Effector memory CD8-positive, alpha-beta T cell (primary cell): ENCODE measurements around the gene LRP8.
A peak's percentile ranks its signal among the peaks of the same experiment; 100 is the strongest.

Source experiments
- ATAC-seq: fragments of 150-1000 bp; cut with Tn5 transposase; replicated peaks from 2 replicates; pipeline ENCODE4 v1.10.0; 2021; ENCODE audit warnings: mild to moderate bottlenecking, moderate library complexity
- DNase-seq, 3 experiments: peaks; one replicate each; pipeline ENCODE4 v3.0.0; 2021
- H3K27ac Mint-ChIP-seq, 2 donors: one replicate each; pipeline ENCODE4 v1.8.0; 2022; ENCODE audit warnings: mild to moderate bottlenecking in 2 of 2, mixed read lengths in 2 of 2, moderate library complexity in 2 of 2
- H3K27me3 Mint-ChIP-seq, 2 donors: one replicate each; pipeline ENCODE4 v1.8.0; 2022; ENCODE audit warnings: mixed read lengths in 2 of 2
- H3K36me3 Mint-ChIP-seq: one replicate; pipeline ENCODE4 v1.8.0; 2022; ENCODE audit warnings: mild to moderate bottlenecking, moderate library complexity, mixed read lengths; ENCODE audit not compliant: insufficient read depth
- H3K4me1 Mint-ChIP-seq, 2 donors: one replicate each; pipeline ENCODE4 v1.8.0; 2022; ENCODE audit warnings: low read depth in 2 of 2, mixed read lengths in 2 of 2
- H3K4me3 Mint-ChIP-seq, 2 donors: one replicate each; pipeline ENCODE4 v1.8.0; 2022; ENCODE audit warnings: mild to moderate bottlenecking in 2 of 2, mixed read lengths in 2 of 2, moderate library complexity in 2 of 2
- H3K9me3 Mint-ChIP-seq, 2 donors: one replicate each; pipeline ENCODE4 v1.8.0; 2022; ENCODE audit warnings: mixed read lengths in 2 of 2

LRP8 gene

GRCh38 chr1:53328541-53329499, 950 bp upstream of the LRP8 start:
- Mint-ChIP-seq H3K36me3 (peaks cover 13% of the 10 kb centered on the region), H3K27me3 (no peaks in the 10 kb centered on the region), H3K9me3 (no peaks in the 10 kb centered on the region), H3K4me3 (peak overlapping the region; percentile 93 to 96), H3K27ac (peak overlapping the region in 1 of 2 donors; percentile 90), H3K4me1 (peaks cover 16 to 22% of the 10 kb centered on the region in 2 donors)
- DNase-seq (no peak), ATAC-seq (no peak)

- ATAC-seq = peak; percentile 10
- H3K36me3 Mint-ChIP-seq = peaks cover 13% of the 10 kb centered on the region
- no peaks in the 10 kb centered on the region for H3K9me3 Mint-ChIP-seq
- peak overlapping the region; percentile 93 to 96 for H3K4me3 Mint-ChIP-seq
- no peaks in the 10 kb centered on the region for H3K27me3 Mint-ChIP-seq
- peak overlapping the region in 1 of 2 donors; percentile 74 for H3K27ac Mint-ChIP-seq
- DNase-seq = peak; percentile 37 to 48 (median 41)
- H3K4me1 Mint-ChIP-seq = peaks cover 18 to 22% of the 10 kb centered on the region in 2 donors
Measured at GRCh38 chr1:53327182-53327913, 522 bp downstream of the LRP8 start.

DNA sequence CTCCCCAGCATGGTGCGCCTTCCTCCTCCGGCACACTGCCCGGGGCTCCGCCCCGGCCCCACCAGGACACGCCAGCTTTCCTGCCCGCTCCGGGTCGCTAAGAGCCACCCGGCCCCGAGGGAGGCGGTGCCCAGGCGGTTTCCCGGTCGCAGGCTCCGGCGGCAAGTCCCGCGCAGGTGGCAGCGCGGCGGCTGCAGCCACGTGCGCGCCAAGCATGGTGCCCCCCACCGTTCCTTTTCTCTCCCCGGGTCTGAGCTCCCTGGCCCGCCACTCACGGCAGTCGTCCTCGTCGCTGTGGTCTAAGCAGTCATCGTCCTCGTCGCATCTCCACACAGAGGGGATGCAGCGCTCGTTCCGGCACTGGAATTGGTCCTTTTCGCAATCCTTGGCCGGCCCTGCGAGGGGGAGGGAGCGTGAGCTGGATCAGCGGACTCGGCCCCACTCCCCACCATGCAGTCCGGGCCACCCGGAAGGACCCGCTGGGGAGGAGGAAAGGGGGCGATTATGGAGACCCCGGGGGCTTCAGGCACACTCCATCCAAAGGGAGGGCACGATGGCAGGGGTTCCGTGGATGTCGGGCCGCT, 1.2 kb downstream of the LRP8 start:
- Mint-ChIP-seq H3K27ac (peak overlapping the region in 1 of 2 donors; percentile 90), H3K4me1 (peaks cover 20 to 21% of the 10 kb centered on the region in 2 donors), H3K36me3 (peaks cover 13% of the 10 kb centered on the region), H3K4me3 (peak overlapping the region; percentile 93 to 96), H3K27me3 (no peaks in the 10 kb centered on the region), H3K9me3 (no peaks in the 10 kb centered on the region)
- ATAC-seq (peak; percentile 2), DNase-seq (no peak)

- ATAC-seq (peak; percentile 85), DNase-seq (peak; percentile 80 to 86 (median 85))
- Mint-ChIP-seq H3K4me3 (peak overlapping the region; percentile 93 to 96), H3K27ac (peak overlapping the region; percentile 69 to 90), H3K27me3 (no peaks in the 10 kb centered on the region), H3K36me3 (peaks cover 13% of the 10 kb centered on the region), H3K9me3 (no peaks in the 10 kb centered on the region), H3K4me1 (peaks cover 20 to 21% of the 10 kb centered on the region in 2 donors)
Measured at GRCh38 chr1:53326088-53326597, 1.7 kb downstream of the LRP8 start.

DNA sequence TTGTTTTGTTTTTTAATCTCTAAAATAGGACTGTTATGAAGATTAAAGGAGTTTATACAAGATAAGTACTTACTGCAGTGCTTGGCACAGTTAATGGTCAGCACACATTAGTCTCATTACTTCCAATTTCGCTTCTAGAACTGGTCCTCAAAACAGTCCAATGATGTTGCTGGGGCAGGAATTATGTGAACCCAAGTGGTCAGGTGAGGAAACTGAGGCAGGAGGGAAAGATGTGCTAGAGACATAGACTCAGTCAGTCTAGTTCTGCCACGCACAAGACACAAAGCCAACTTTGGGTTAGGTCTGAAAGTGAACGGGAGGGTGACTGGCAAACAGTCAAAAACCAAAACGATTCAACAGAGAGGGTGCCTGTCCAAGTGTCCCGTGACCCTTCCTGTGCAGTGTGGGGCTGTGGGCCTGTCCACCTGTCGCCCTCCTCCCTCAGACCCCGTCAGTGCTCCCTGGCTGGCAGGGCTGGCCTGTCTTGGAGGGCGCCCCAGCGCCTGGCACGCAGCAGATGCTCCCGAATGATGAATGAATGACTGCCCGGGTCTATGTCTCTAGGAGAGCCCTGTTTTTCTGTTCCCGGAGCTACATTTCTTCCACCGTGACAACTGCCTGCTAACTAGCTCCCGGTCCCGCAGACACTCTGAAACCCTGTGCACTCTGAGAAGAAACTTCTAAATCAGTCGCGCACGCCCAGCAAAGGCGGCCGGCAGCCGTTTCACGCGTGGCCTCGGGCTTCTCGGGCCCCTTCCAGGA, 2.4 kb downstream of the LRP8 start:
- peaks cover 20 to 21% of the 10 kb centered on the region in 2 donors for H3K4me1 Mint-ChIP-seq
- DNase-seq (no peak), ATAC-seq (no peak)
- H3K4me3 Mint-ChIP-seq = peak overlapping the region; percentile 93 to 96
- no peaks in the 10 kb centered on the region for H3K9me3 Mint-ChIP-seq
- H3K27ac Mint-ChIP-seq = peak overlapping the region; percentile 69 to 90
- peaks cover 13% of the 10 kb centered on the region for H3K36me3 Mint-ChIP-seq
- H3K27me3 Mint-ChIP-seq = no peaks in the 10 kb centered on the region

DNA sequence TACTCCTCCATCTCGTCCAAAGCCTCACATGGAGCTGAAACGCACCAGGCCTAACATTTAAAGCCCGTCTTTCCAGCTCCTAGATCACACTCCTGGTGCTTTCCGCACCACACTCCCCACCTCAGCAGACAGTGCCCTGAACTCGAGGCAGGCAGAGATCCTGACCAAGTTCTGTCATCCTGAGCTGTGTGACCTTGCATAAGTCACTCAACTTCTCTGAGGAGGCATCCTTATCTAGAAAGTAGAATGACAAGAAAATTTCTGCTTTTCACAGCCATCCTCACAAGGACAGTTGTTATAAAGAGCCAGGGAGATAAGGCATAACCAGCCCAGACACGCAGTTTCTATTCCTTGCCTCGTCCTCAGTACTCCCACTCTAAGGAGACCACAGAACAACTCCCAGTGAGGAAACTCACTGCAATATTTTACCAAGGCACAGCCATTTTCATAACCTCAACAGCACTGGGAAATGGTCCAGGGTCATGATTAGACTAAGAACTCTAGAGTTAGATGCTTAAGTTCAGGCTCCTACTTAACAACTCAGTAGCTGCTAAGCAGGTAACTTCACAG, 3.1 kb downstream of the LRP8 start:
- H3K27ac Mint-ChIP-seq = no peak overlapping the region
- DNase-seq (no peak), ATAC-seq (no peak)
- no peaks in the 10 kb centered on the region for H3K9me3 Mint-ChIP-seq
- H3K4me3 Mint-ChIP-seq = peak overlapping the region in 1 of 2 donors; percentile 96
- no peaks in the 10 kb centered on the region for H3K27me3 Mint-ChIP-seq
- H3K4me1 Mint-ChIP-seq = peaks cover 18 to 21% of the 10 kb centered on the region in 2 donors
- peaks cover 13% of the 10 kb centered on the region for H3K36me3 Mint-ChIP-seq

DNA sequence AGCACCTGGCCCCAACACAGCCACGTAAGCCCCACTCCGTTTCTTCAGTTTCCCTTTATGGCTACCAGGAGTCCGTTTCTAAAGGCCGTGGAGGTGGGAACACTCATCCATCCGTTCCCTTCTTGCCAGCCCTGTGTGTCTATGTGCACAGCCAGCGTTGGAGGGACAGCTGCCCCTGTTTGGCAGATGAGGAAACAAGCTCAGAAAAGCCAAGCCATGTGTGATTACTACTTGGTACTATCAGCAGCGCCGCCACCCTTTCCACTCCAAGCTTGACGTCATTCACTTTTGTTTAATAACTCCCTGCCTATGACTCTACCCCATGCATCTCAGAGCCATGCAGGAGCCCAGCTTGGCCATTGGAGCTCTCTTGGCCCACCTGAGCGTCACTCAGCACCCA, 3.5 kb downstream of the LRP8 start:
- ATAC-seq (no peak), DNase-seq (no peak)
- Mint-ChIP-seq H3K4me1 (peaks cover 16 to 21% of the 10 kb centered on the region in 2 donors), H3K9me3 (no peaks in the 10 kb centered on the region), H3K27me3 (no peaks in the 10 kb centered on the region), H3K36me3 (peaks cover 13% of the 10 kb centered on the region), H3K4me3 (no peak overlapping the region), H3K27ac (no peak overlapping the region)

- no peak overlapping the region for H3K4me3 Mint-ChIP-seq
- ATAC-seq = no peak
- no peaks in the 10 kb centered on the region for H3K27me3 Mint-ChIP-seq
- DNase-seq = no peak
- peaks cover 16 to 21% of the 10 kb centered on the region in 2 donors for H3K4me1 Mint-ChIP-seq
- H3K9me3 Mint-ChIP-seq = no peaks in the 10 kb centered on the region
- H3K36me3 Mint-ChIP-seq = peaks cover 13% of the 10 kb centered on the region
- H3K27ac Mint-ChIP-seq = no peak overlapping the region
Measured at GRCh38 chr1:53323316-53323715, 4.6 kb downstream of the LRP8 start.

- no peaks in the 10 kb centered on the region for H3K9me3 Mint-ChIP-seq
- ATAC-seq = no peak
- H3K27ac Mint-ChIP-seq = peak overlapping the region in 1 of 2 donors; percentile 38
- H3K36me3 Mint-ChIP-seq = peaks cover 13% of the 10 kb centered on the region
- H3K27me3 Mint-ChIP-seq = no peaks in the 10 kb centered on the region
- no peak overlapping the region for H3K4me3 Mint-ChIP-seq
- DNase-seq = no peak
- H3K4me1 Mint-ChIP-seq = peaks cover 10 to 21% of the 10 kb centered on the region in 2 donors
Measured at GRCh38 chr1:53321776-53322602, 5.9 kb downstream of the LRP8 start.

DNA sequence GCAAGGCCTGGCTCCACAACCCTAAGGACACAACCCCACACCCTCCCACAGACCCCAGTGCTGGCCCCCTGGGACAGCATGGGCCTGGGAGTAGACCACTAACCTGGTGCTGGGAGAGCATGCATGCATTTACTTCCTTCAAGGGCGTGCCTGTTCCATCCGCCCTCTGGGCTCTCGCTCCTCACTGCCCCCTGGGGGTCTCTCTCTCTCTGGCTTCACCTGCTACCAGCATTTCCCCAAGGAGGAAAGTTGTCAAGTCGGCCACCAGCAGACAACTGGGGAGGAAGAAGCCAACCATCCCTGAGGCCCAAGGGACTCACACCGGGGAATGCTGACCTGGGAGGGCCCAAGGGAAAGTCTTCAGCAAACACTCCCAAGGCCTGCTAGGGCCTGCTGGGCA, 6.5 kb downstream of the LRP8 start:
- peaks cover 9 to 17% of the 10 kb centered on the region in 2 donors for H3K4me1 Mint-ChIP-seq
- H3K36me3 Mint-ChIP-seq = peaks cover 13% of the 10 kb centered on the region
- H3K27me3 Mint-ChIP-seq = no peaks in the 10 kb centered on the region
- DNase-seq (no peak), ATAC-seq (no peak)
- no peaks in the 10 kb centered on the region for H3K9me3 Mint-ChIP-seq
- H3K27ac Mint-ChIP-seq = peak overlapping the region in 1 of 2 donors; percentile 38
- no peak overlapping the region for H3K4me3 Mint-ChIP-seq

DNA sequence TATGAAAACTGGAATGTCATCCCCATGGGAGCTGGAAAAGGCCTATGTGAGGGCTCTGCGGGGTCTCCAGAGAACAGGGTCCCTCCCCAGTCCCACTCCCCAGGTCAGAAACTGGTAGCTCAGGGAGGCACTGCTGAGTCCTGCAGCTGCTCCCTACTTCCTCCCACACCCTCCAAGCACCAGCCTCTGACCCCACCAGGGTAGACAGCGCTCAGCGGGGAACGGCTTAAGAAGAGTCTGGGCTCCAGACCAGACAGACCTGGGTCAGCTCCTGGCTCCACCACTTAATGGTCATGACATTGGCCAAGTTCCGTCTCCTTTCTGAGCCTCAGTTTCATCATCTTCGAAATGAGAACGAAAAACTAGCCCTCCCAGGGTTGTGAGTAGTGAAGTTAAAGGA, 7.2 kb downstream of the LRP8 start:
- H3K4me1 Mint-ChIP-seq = peaks cover 5 to 12% of the 10 kb centered on the region in 2 donors
- no peaks in the 10 kb centered on the region for H3K27me3 Mint-ChIP-seq
- no peak overlapping the region for H3K27ac Mint-ChIP-seq
- no peaks in the 10 kb centered on the region for H3K9me3 Mint-ChIP-seq
- DNase-seq (no peak), ATAC-seq (no peak)
- H3K4me3 Mint-ChIP-seq = no peak overlapping the region
- H3K36me3 Mint-ChIP-seq = peaks cover 7% of the 10 kb centered on the region
